Cardiac fibroblast (primary cell): ENCODE data around the gene TUBA4B.
"Not testable (repeated sequence)": the region's sequence is repeated elsewhere in the genome, so short reads cannot be mapped to it uniquely, and the experiment has no call there.

Source experiments
- DNase-seq, 2 donors: peaks; one replicate each; pipeline versions ENCODE4 v3.0.0 to v3.0.0-alpha.2; 2010; ENCODE audit warnings: low read depth in 2 of 2
- H3K4me3 ChIP-seq, 2 donors: replicated peaks in 1 of 2; 1 replicate in 1 of 2; 2 replicates in 1 of 2; pipeline ENCODE4 v1.5.1; 2011; ENCODE audit warnings: low read depth in 2 of 2, low read length in 2 of 2, mild to moderate bottlenecking in 2 of 2, moderate library complexity in 1 of 2
- TF ChIP-seq, protein P1 (sequence below): IDR thresholded peaks from one replicate; pipeline ENCODE4 v1.5.1; 2011; ENCODE audit warnings: low read depth, mild to moderate bottlenecking, low read length, inconsistent platforms

TUBA4B gene

DNA sequence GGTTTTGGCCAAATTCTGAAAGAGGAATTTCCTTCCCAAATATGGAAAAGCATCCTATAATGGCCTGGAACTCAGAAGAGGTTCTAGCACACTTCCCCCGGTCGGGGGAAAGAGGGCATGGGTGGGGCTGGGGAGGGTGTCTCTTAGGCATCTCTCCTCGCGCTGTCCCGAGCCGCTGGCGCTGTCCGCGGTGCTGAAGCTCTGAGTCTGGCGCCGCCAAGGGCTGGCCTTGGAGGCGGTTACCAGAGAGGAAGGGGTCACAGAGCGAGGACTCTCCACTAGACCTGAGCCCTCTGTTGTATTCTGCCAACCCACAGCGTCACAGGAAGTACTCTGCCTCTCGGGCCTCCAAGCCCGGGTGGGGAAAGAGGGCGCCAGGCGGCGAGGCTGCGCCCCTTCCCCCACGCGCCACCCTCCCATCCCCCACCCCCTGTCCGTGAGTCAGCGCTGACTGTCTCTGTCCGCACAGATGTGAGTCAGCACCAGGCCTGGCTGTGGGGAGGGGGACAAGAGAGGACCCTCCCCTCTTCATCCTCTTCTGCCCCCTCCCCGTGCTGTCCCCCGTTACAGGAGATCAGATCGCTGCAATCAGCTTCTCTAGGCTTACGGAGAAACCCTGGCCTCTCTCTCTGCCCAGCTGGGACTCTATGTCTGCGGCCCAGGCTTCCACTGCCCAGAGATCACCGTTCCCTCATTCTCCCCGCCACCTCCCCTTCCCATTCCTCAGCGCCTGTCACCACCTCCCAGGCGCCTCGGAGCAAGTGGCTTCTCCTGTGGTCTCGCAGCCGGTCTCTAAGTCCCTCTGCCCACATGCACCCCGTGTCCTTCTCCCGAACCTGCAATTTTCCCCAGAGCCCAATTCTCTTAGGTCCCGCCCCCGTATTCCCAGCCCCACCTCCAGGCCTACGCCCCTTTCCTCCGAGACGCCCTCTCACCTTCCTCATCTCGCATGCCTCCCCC lies 55.4 kb downstream of the TUBA4B start:
- peak; percentile 63 to 64 for DNase-seq
- H3K4me3 ChIP-seq = peak overlapping the region in 1 of 2 donors; percentile 5
- TF ChIP-seq, protein P1, sequence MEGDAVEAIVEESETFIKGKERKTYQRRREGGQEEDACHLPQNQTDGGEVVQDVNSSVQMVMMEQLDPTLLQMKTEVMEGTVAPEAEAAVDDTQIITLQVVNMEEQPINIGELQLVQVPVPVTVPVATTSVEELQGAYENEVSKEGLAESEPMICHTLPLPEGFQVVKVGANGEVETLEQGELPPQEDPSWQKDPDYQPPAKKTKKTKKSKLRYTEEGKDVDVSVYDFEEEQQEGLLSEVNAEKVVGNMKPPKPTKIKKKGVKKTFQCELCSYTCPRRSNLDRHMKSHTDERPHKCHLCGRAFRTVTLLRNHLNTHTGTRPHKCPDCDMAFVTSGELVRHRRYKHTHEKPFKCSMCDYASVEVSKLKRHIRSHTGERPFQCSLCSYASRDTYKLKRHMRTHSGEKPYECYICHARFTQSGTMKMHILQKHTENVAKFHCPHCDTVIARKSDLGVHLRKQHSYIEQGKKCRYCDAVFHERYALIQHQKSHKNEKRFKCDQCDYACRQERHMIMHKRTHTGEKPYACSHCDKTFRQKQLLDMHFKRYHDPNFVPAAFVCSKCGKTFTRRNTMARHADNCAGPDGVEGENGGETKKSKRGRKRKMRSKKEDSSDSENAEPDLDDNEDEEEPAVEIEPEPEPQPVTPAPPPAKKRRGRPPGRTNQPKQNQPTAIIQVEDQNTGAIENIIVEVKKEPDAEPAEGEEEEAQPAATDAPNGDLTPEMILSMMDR = no peak

DNA sequence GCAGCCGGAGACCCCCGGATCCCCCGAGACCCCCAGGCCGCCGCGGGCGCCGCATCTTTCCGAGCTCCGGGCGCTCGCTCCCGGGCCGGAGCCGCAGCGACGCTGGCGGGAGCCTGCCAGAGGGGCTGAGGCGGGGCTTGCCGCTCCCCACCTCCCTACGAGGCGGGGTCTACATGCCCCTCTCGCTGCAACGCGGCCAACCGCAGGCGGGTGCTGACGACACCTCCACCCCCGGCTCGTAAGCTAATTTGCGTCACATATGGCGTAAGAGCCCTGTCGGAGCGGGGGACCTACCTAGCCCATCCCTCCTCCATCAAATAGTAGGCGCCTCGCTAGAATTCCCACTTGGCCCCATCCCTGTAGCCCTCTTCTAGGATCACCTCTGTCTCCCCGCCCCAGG lies 56.2 kb downstream of the TUBA4B start, which contains the start of gene PTPRN:
TSS of gene PTPRN (minus strand) at position 124 of the 400 bp plus-strand sequence. CDS start at position 55, 69 bp downstream.
- TF ChIP-seq, protein P1 = no peak
- peak in 1 of 2 donors; percentile 54 for DNase-seq
- peak within 1 kb of the TSS in 1 of 2 donors; percentile 5 for H3K4me3 ChIP-seq

DNA sequence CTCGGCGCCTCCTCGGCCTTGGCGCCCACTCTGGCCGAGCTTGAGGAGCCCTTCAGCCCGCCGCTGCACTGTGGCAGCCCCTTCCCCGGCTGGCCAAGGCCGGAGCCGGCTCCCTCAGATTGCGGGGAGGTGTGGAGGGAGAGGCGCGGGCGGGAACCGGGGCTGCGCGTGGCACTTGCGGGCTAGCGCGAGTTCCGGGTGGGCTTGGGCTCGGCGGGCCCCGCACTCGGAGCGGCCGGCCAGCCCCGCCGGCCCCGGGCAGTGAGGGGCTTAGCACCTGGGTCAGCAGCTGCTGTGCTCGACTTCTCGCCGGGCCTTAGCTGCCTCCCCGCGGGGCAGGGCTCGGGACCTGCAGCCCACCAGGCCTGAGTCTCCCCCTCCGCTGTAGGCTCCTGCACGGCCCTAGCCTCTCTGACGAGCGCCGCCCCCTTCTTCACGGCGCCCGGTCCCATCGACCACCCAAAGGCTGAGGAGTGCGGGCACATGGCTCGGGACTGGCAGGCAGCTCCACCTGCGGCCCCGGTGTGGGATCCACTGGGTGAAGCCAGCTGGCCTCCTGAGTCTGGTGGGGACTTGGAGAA lies 59.7 kb downstream of the TUBA4B start:
- H3K4me3 ChIP-seq, DNase-seq: not testable (repeated sequence)

DNA sequence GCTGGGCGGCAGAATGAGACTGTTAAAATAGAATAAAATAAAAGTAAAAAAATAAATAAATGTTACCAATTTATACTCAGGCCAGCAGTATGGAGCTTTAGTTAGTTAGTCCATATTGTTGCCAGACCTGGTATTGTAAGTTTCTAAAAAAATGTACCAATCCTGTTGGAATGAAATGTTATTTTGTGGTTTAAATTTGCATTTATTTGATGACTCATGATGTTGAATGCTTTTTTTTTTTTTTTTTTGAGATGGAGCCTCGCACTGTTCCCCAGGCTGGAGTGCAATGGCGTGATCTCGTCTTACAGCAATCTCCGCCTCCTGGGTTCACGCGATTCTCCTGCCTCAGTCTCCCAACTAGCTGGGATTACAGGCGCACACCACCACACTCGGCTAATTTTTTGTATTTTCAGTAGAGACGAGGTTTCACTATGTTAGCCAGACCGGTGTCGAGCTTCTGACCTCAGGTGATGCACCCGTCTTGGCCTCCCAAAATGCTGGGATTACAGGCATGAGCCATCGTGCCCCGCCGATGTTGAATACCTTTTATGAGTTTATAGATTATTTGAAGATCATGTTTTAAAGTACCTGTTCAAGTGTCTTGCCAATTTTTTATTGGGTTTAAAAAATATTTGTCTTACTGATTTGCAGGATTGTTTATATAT lies 61.9 kb downstream of the TUBA4B start:
- DNase-seq = peak in 1 of 2 donors; percentile 25
- H3K4me3 ChIP-seq = no peak overlapping the region
- TF ChIP-seq, protein P1 = no peak
